Activated CD8-positive, alpha-beta T cell treated with anti-CD3 and anti-CD28 coated beads for 36 hours (primary cell): ENCODE results near the gene CATSPERD. TPM values are rescaled to one million over a fixed set of nuclear protein-coding genes. Genes with fewer than 3 reads are reported as not detected.
"Not testable (repeated sequence)": the region's sequence is repeated elsewhere in the genome, so short reads cannot be mapped to it uniquely, and the experiment has no call there.

Source experiments
- ATAC-seq: fragments of 200-7000 bp; cut with Tn5 transposase; one replicate; pipeline ENCODE4 v1.10.0; 2021; ENCODE audit warnings: mild to moderate bottlenecking, moderate library complexity
- CTCF ChIA-PET: fragments of 350-600 bp; sonication (Branson Sonifier 250); formaldehyde crosslinking; loops from one replicate; lab custom pipeline; 2021; ENCODE audit warnings: antibody characterized with exemption; lab: Charles Lee
- POLR2A ChIA-PET: fragments of 350-600 bp; sonication (Branson Sonifier 250); formaldehyde crosslinking; loops from one replicate; lab custom pipeline; 2021; ENCODE audit warnings: antibody characterized with exemption; lab: Charles Lee
- DNase-seq: peaks from one replicate; pipeline ENCODE4 v3.0.0-alpha.2; 2020
- H3K27ac Mint-ChIP-seq: one replicate; pipeline ENCODE4 v1.8.0; 2021; ENCODE audit warnings: mild to moderate bottlenecking, mixed read lengths
- H3K27me3 Mint-ChIP-seq: one replicate; pipeline ENCODE4 v1.8.0; 2021; ENCODE audit warnings: mixed read lengths
- H3K36me3 Mint-ChIP-seq: one replicate; pipeline ENCODE4 v1.8.0; 2021; ENCODE audit warnings: low read depth, mixed read lengths
- H3K4me1 Mint-ChIP-seq: one replicate; pipeline ENCODE4 v1.8.0; 2021; ENCODE audit warnings: low read depth, mixed read lengths
- H3K4me3 Mint-ChIP-seq: one replicate; pipeline ENCODE4 v1.8.0; 2021; ENCODE audit warnings: mild to moderate bottlenecking, moderate library complexity, mixed read lengths
- H3K9me3 Mint-ChIP-seq: one replicate; pipeline ENCODE4 v1.8.0; 2021; ENCODE audit warnings: mixed read lengths
- CTCF ChIP-seq: fragments of 200-600 bp; IDR thresholded peaks from one replicate; pipeline ENCODE4 v1.8.0; 2022; ENCODE audit warnings: antibody characterized with exemption, mild to moderate bottlenecking
- intact Hi-C: fragments of 100-400 bp; cut with micrococcal nuclease; formaldehyde crosslinking; loops from one replicate; pipeline ENCODE4 v1.10.0; 2022
- total RNA-seq, 2 experiments: library from RNA; stranded (reverse); gene quantifications; one replicate each; pipeline ENCODE4 v1.2.3, GENCODE V29; 2021

CATSPERD gene
- total RNA-seq, 2 experiments from 2014 or later, result not detected

GRCh38 chr19:5743630-5744029 is 23.2 kb downstream of the CATSPERD start:
- ChIA-PET POLR2A (no interaction called here), CTCF (interaction anchor here (0.8 to 1.5 kb wide), 2 partner anchors 51 to 60 kb away, joined by 3 read pairs; no protein-coding TSS in a partner anchor)
- H3K36me3 Mint-ChIP-seq, result no peaks in the 10 kb centered on the region
- intact Hi-C loops, result no loop called here
- no peak for ATAC-seq
- DNase-seq, result no peak
- H3K27me3 Mint-ChIP-seq, result peaks cover 2% of the 10 kb centered on the region
- H3K9me3 Mint-ChIP-seq, result no peaks in the 10 kb centered on the region
- TF ChIP-seq CTCF, result no peak
- H3K4me3 Mint-ChIP-seq, result no peak overlapping the region
- H3K27ac Mint-ChIP-seq, result no peak overlapping the region
- no peaks in the 10 kb centered on the region for H3K4me1 Mint-ChIP-seq

- POLR2A ChIA-PET, CTCF ChIA-PET, ATAC-seq, intact Hi-C loops, H3K36me3 Mint-ChIP-seq, DNase-seq, H3K27me3 Mint-ChIP-seq, H3K27ac Mint-ChIP-seq, H3K4me3 Mint-ChIP-seq, H3K4me1 Mint-ChIP-seq, H3K9me3 Mint-ChIP-seq: not testable (repeated sequence)
Measured at GRCh38 chr19:5744999-5745398, 24.6 kb downstream of the CATSPERD start.

- DNase-seq, ATAC-seq, CTCF ChIA-PET, intact Hi-C loops, H3K4me1 Mint-ChIP-seq, H3K9me3 Mint-ChIP-seq, H3K4me3 Mint-ChIP-seq, H3K27me3 Mint-ChIP-seq, H3K36me3 Mint-ChIP-seq, H3K27ac Mint-ChIP-seq: not testable (repeated sequence)
- POLR2A ChIA-PET, result interaction anchor here (1.1 to 1.6 kb wide), 2 partner anchors 9 to 29 kb away, joined by 3 to 5 read pairs; partner anchors contain the start of gene CATSPERD
Measured at GRCh38 chr19:5748920-5749319, 28.5 kb downstream of the CATSPERD start.

- intact Hi-C loops, result no loop called here
- H3K4me1 Mint-ChIP-seq, result no peaks in the 10 kb centered on the region
- no peak overlapping the region for H3K4me3 Mint-ChIP-seq
- ChIA-PET CTCF (interaction anchor here (0.7 kb wide), 1 partner anchor 55 kb away, joined by 3 read pairs; the partner anchor contains the start of gene NRTN), POLR2A (interaction anchor here (1.6 kb wide), 1 partner anchor 29 kb away, joined by 3 read pairs; the partner anchor contains the start of gene CATSPERD)
- peaks cover 7% of the 10 kb centered on the region for H3K27me3 Mint-ChIP-seq
- no peak for TF ChIP-seq CTCF
- H3K9me3 Mint-ChIP-seq, result no peaks in the 10 kb centered on the region
- H3K27ac Mint-ChIP-seq, result no peak overlapping the region
- H3K36me3 Mint-ChIP-seq, result no peaks in the 10 kb centered on the region
- DNase-seq (no peak), ATAC-seq (no peak)
Measured at GRCh38 chr19:5749505-5749904, 29.1 kb downstream of the CATSPERD start.

- ATAC-seq, result no peak
- H3K27me3 Mint-ChIP-seq, result peaks cover 7% of the 10 kb centered on the region
- H3K9me3 Mint-ChIP-seq, result no peaks in the 10 kb centered on the region
- ChIA-PET CTCF (no interaction called here), POLR2A (interaction anchor here (0.7 kb wide), 1 partner anchor 31 kb away, joined by 3 read pairs; no protein-coding TSS in a partner anchor)
- H3K27ac Mint-ChIP-seq, result no peak overlapping the region
- TF ChIP-seq CTCF, result no peak
- intact Hi-C loops, result no loop called here
- no peaks in the 10 kb centered on the region for H3K36me3 Mint-ChIP-seq
- H3K4me1 Mint-ChIP-seq, result no peaks in the 10 kb centered on the region
- no peak overlapping the region for H3K4me3 Mint-ChIP-seq
- DNase-seq, result no peak
Measured at GRCh38 chr19:5751709-5752108, 31.3 kb downstream of the CATSPERD start.

GRCh38 chr19:5753743-5754142 is 33.3 kb downstream of the CATSPERD start:
- Mint-ChIP-seq H3K36me3 (no peaks in the 10 kb centered on the region), H3K4me3 (no peak overlapping the region), H3K9me3 (no peaks in the 10 kb centered on the region), H3K27me3 (peaks cover 7% of the 10 kb centered on the region), H3K27ac (no peak overlapping the region), H3K4me1 (no peaks in the 10 kb centered on the region)
- ATAC-seq, result no peak
- intact Hi-C loops, result no loop called here
- TF ChIP-seq CTCF, result no peak
- no peak for DNase-seq
- CTCF ChIA-PET, result no interaction called here
- POLR2A ChIA-PET, result no interaction called here
